GM19238 (cell line): Measurements from ENCODE around the gene RUSF1.
"Not testable (repeated sequence)": the region's sequence is repeated elsewhere in the genome, so short reads cannot be mapped to it uniquely, and the experiment has no call there.

Source experiments
- DNase-seq: peaks from one replicate; pipeline ENCODE4 v3.0.0; 2011; ENCODE audit warnings: low spot score; ENCODE audit not compliant: insufficient read length

The RUSF1 gene

DNA sequence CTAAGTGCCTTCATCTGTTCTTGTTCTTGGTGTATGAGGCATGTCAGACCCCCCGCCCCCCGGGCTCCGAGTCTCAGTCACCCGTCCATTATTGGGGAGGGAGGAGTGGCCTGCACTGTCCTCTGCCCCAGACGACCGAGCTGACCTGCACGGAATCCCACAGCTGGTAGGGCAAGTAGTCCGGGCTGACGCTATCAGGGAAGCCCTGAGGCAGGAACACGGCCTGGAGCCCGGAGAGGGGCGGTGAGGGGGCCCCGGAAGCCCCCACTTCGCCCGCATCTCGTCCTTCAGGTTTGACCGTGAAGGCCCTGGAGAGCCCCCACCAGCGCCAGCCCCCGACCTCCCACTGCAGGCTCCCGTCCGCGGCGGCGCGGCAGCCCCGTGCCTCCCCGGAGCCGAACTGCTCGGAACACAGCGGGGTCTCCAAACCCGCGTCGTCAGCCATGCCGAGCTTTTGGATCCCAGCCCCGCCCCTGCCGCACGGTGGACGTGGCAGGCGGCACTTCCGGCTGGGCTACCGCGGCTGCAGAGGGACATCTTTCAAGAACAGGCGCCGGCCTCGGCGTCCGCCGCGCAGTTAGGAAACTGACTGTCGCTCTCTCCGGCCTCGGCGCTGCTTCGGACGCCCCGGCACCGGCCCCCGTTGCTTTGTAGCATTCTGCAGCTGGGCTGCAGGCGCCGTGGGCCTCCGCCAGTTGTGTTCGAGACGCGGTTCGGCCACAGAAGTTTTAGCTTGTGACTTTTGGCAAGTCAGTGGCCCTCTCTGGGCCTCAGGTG is at the start of gene RUSF1:
RUSF1 (minus strand) TSS at position 463 of the 777 bp plus-strand sequence; CDS start at position 445, 18 bp downstream.
- peak; percentile 74 for DNase-seq

DNA sequence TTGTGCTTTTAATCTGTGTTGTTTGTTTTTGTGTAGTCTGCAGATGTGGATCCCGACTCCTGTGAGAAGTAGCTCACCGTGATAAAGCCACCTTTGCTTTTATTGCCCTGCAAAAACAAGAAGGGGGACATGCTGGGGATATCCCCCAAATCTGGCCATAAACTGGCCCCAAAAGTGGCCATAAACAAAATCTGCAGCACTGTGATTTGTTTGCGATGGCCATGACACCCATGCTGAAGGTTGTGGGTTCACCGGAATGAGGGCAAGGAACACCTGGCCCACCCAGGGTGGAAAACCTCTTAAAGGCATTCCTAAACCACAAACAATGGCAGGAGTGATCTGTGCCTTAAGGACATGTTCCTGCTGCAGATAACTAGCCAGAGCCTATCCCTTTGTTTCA is 34.6 kb upstream of the RUSF1 start:
- no peak for DNase-seq

DNA sequence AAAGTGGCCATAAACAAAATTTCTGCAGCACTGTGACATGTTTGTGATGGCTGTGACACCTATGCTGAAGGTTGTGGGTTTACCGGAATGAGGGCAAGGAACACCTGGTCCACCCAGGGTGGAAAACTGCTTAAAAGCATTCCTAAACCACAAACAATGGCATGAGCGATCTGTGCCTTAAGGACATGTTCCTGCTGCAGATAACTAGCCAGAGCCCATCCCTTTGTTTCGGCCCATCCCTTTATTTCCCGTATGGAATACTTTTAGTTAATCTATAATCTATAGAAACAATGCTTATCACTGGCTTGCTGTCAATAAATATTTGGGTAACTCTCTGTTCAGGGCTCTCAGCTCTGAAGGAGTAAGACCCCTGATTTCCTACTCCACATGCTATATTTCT is 31.6 kb upstream of the RUSF1 start:
- not testable (repeated sequence) for DNase-seq

GRCh38 chr16:31538243-31538598 is 30.0 kb upstream of the RUSF1 start:
- not testable (repeated sequence) for DNase-seq

DNA sequence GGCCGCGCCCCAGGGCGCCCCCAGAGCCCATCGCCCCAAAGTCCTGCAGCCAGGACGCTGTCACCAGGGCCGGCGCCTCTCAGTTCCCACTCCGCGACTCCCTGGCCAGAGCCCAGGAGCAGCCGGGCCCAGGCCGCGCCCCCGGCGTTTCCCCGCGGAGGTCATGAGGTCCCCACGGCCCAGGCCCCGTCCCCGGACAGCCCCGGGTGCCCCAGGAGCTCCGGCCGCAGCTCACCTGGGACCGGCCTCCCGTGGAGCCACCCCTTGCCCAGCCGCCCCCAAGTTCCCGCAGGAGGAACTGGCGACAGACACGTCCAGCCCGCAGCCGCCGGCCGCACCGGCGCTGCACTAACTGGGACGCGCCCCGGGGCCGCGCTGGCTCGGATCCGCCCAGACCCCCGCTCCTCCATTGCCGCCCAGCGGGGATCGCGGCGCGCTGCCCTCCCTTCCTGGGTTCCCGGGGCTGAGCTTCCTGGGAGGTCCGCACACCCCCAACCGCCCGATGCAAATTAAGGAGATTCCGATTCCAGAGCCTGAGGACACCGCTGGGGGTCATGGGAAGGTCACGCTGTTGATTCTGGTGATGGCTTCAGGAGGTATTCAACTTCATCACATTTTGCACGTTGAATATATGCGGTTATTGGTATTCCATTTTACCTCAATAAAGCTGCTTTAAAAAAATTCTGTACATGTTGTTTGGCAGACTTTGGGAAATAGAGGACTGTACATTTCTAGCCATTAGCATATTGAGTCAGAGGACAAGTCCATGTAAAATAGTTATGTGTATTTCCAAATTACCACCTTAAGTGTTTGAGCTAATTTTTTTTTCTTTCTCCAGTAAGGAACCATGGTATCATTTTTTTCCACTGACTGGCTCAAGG is 29.4 kb upstream of the RUSF1 start:
- no peak for DNase-seq

- DNase-seq = no peak
These were observed 28.7 kb upstream of the RUSF1 start for GRCh38 chr16:31536804-31537361.

GRCh38 chr16:31535737-31536136 is 27.5 kb upstream of the RUSF1 start:
- no peak for DNase-seq

DNA sequence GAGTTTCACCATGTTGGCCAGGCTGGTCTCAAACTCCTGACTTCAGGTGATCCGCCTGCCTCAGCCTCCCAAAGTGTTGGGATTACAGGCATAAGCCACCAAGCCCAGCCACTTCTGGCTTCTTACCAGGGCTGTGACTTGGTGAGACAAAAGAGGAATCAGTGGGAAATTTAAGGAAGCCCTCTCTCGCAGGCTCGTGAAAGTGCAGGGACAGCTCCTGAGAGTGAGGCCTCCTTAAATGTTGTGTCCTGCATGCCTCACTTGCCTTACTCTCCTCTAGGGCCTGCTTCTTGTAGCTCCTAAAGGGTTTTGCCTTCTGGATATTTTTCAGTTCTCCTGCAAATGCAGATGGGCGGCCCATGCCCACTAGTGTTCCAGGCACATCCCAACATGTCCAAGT is 24.7 kb upstream of the RUSF1 start:
- DNase-seq = no peak

DNA sequence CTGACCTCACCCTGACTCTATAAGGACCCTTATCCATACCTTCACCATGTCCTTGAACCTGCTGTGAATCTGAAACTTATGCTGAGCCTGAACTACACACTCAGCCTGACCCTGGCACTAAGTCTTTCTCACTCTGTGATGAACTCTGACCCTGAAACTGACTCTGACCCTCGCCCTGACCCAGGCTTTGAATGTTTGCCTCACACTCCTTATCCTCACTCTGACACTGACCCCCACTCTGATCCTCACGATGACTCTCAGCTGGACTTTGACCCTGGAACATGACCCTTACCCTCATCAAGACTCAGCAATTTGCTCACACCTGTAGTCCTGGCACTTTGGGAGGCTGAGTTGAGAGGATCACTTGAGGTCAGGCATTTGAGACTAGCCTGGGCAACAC is 23.9 kb upstream of the RUSF1 start:
- no peak for DNase-seq

DNA sequence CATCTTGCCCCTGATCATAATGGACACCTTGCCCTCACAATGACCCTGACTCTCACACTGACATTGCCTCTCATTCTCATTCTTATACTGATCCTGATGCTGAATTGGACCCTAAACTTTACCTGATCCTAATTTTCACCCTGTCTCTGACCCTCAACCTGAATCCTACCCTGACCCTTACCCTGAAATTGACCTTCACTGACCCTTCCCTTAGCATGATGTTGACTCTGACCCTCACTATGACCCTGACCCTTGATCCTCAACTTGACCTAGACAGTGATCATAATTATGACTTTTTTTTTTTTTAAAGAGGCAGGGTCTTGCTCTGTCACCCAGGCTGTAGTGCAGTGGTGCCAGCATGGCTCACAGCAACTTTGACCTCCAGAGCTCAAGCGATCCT is 22.9 kb upstream of the RUSF1 start:
- no peak for DNase-seq

DNA sequence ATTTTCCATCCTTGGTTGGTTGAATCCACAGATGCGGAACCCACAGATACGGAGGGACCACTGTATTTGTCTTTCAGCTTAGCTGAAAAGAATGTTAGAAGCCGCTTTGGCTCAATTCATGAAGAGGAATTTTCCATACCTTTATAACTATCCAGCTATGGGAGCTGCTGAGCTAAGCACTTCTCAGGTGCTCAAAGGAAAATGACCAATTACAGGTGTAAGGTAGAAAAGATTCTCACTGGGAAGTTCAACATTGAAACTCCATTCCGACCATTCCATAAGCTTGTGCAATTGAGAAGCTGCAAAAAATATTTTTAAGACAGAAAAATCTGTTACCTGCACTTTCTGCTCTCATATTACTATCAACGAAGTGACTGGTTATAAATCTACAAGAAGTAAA is 22.2 kb upstream of the RUSF1 start:
- no peak for DNase-seq

GRCh38 chr16:31529937-31530312 is 21.7 kb upstream of the RUSF1 start:
- DNase-seq = no peak

DNA sequence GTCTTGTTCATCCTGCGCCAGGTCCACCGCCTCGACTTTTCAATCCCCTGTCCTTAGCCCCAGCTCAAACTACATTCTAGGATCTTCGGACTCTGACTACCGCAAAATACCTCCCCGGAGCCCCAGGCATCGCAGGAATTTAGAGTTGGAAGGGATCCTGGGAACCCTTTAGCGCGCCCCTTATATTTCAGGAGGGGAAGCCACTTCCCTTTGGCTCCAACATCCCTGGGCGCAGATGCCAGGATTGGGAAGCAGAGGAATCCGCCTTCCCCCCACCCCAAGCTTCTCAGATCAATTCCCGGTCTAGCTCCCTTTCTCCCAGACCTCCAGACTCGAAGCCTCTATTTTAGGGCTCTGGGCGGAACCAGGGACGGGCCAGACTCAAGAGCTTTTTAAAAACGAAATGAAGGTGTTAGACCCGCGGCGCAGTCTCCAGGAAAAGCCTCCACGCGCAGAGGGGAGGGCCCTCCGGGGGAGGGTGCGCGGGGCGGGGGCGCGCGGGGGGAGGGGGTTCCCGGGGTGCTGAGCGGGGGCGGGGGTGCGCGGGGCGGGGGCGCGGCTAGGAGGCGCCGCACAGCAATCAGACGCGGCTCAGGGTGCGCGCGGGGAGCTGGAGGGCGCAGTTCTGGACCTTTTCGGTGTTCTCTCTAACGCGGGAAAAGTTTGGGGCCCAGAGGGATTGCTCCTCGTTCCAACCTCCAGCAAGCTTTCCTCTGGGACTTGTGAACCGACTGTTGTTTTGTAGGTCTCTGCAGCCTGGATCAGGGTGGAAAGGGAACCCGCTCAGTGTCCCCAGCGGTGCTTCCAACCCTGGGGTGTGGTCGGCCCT is 21.1 kb upstream of the RUSF1 start:
- DNase-seq = no peak

- no peak for DNase-seq
These were observed 20.4 kb upstream of the RUSF1 start for GRCh38 chr16:31528523-31529107.

DNA sequence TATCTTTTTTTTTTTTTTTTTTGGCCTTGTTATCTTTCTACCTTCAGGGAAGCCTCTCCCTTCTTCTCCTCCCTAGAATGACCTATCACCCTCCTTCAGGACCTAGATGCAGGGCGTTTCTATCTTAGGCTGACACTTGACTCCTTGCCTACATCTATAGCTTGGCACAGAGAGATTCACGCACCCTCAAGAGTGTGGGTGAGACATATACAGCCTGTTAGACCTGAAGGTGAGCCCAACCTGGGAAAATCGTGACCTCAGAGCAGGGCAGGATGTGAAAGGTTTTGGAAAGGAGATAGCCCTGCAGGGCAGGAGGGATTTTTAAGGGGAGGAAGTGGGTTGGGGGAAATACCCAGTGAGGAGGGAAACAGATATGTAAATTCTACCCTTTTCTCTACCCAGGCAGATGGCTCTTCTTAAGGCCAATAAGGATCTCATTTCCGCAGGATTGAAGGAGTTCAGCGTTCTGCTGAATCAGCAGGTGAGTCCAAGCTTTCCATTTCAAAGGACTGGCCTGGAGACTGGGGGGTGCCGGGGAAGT is 19.6 kb upstream of the RUSF1 start, which contains the start of gene AHSP:
AHSP (plus strand) TSS at position 167 of the 541 bp plus-strand sequence; CDS start at position 407, 240 bp downstream.
- DNase-seq = no peak

DNA sequence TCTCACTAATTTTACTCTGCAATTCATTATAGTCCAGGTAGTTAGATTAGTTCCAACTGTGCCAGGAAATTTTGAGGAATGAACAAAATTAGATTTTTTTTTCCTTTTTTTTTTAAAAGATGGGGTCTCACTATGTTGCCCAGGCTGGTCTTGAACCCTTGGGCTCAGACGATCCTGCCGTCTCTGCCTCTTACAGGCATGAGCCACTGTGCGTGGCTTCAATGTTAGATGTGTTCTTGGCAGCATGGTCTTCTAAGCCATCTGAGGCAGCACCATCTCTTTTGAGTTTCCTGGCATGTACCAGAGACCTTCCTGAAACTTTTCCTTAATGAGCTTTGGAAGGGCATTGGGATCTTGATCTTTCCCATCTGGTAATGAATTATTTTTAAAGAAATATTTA is 16.9 kb upstream of the RUSF1 start:
- no peak for DNase-seq

GRCh38 chr16:31523768-31524167 is 15.6 kb upstream of the RUSF1 start:
- DNase-seq = not testable (repeated sequence)

GRCh38 chr16:31522071-31522470 is 13.9 kb upstream of the RUSF1 start:
- DNase-seq = no peak

DNA sequence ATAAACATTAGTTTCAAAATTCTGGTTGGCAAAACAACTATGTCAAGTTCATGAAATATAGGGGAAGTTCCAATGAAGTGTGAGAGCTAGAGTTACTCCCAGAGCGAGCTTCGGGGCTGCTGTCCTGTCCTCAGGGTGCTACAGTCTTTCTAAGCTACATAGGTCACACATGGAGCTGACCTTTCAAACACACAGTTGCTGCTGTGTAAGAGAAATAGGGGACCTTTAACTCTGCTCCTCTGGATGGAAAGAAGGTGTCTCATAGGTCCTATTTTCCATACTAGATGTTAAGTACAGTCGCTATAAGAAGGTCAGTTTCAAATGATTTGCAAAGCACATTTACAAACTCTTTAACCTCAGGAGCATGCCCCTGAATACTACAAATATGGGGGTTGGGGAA is 13.2 kb upstream of the RUSF1 start:
- no peak for DNase-seq

DNA sequence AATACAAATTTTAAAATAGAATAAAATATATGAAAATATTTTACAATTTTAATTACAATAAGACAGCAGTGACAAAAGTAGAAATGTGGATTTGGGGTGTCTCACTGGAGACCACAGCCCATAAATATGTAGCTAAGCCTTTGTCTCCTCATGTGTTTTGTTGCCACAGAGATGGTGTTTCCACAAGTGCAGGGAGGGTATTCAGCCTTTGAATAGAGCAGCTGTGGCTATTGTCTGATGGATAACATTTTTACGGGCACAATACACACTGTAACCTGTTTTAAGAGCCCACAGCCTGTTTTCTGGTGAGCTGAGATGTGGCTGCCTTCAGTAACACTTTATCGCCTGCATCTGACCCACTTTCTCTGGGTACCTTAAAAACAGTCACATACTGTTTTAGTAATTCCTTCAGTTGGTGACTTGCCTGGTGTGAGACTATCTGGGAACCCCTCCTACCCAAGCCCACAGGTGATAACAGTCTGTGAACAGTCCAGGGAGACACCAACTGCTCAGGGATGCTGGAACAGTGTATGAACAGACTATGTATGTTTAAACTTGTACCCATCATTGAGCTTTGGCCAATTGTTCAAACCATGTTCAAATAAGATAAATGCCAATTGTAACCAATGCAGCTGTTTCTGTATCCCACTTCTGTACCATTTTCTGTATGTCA is 11.7 kb upstream of the RUSF1 start:
- DNase-seq = no peak
